GM18517 (cell line): ENCODE measurements around the gene REPIN1.

Experiments used
- ATAC-seq: cut with Tn5 transposase; IDR thresholded peaks from one replicate; pipeline ENCODE4 v1.9.1; 2021; ENCODE audit warnings: mild to moderate bottlenecking, moderate library complexity; ENCODE audit not compliant: unreplicated experiment

Gene REPIN1

DNA sequence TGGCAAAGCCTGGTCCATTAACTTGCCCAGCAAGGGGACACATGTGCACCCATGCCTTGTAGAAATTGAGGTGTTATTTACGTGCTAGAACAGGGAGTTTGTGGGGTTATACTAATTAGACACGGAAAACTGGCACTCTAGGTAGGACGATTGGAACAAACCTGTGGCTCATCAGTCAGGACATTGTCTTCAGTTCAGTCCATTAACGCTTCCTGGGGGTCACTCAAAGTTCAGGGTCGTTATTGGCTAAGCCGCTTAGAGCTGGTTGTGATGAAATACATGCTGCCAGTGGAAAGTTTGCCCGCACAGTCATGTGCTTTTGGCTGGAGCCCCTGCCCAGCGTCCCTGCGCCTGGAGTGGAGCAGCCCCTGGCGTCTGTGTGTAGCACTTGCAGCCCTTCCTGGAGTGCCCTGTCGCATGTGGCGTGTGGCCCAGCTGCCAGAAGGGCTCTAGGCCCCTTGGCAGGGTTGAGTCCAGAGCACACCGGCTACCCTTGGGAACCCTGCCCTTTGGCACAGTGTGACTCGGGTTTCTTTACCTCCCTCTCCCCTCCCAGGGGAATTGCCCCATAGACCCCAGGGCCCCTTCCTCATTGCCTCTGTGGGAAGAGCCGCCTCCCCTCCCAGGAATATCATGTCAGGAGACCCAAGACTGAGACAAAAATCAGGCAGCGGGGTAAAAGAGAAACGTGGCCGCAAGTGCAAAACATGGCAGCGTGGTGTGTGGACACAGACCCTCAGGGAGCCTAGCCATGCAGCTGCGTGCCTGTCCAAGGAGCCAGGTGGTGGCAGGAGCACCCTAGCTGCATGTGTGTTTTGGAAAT is 20.3 kb downstream of the REPIN1 start:
- no peak for ATAC-seq

- no peak for ATAC-seq
Observed at GRCh38 chr7:150389532-150389816, 20.9 kb downstream of the REPIN1 start.

- no peak for ATAC-seq
Observed at GRCh38 chr7:150390205-150390604, 21.6 kb downstream of the REPIN1 start.

DNA sequence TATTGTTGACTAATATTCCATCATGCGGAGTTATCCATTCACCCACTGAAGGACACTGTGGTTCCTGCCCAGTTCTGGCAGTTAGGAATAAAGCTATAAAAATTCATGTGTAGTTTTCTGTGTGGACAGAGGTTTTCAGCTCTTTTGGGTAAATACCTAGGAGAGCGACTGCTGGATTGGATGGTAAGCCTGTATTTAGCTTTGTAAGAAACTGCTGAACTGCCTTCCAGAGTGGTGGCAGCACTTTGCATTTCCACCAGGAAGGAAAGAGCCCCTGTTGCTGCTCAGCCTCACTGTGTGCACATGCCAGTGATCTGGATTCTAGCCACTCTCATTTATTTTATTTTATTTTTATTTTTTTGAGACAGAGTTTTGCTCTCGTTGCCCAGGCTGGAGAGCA is 24.7 kb downstream of the REPIN1 start:
- no peak for ATAC-seq

GRCh38 chr7:150396426-150396825 is 27.8 kb downstream of the REPIN1 start:
- no peak for ATAC-seq

GRCh38 chr7:150396851-150397260 is 28.2 kb downstream of the REPIN1 start:
- no peak for ATAC-seq

DNA sequence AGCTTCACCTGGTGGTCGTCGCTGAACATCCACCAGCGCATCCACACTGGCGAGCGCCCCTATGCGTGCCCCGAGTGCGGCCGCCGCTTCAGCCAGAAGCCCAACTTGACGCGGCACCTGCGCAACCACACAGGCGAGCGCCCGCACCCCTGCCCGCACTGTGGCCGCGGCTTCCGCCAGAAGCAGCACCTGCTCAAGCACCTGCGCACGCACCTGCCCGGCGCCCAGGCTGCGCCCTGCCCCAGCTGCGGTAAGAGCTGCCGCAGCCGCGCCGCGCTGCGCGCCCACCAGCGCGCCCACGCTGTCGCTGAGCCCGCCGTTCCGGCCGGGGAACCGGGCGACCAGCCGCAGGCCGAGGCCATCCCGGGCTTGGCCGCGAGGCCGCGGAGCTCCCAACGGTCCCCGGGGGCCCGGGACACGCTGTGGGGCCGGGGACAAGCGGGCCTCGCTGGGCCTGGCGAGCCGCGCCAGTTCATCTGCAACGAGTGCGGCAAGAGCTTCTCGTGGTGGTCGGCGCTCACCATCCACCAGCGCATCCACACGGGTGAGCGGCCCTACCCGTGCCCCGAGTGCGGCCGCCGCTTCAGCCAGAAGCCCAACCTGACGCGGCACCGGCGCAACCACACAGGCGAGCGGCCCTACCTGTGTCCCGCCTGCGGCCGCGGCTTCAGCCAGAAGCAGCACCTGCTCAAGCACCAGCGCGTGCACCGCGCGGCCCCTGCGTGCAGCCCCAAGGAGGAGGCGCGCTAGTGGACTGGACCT is 28.9 kb downstream of the REPIN1 start:
- no peak for ATAC-seq

GRCh38 chr7:150398108-150398964 is 29.7 kb downstream of the REPIN1 start:
- no peak for ATAC-seq

DNA sequence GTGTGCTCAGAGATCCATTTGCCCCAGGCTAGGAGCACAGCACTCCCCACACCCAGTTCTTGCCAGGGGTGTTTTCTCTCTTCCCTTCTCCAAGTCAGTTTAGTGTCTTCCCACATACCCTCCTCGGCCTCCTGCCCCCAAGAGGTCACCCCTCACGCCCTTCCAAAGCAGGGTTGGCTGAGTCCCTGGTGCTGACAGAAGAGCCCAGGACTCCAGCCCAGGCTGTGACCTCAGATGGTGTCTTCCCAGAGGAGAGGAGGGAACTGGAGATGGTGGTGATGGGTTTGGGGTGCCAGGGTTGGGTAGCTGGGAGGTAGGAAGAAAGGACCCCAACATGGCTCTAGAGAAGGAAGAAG is 30.3 kb downstream of the REPIN1 start:
- no peak for ATAC-seq

DNA sequence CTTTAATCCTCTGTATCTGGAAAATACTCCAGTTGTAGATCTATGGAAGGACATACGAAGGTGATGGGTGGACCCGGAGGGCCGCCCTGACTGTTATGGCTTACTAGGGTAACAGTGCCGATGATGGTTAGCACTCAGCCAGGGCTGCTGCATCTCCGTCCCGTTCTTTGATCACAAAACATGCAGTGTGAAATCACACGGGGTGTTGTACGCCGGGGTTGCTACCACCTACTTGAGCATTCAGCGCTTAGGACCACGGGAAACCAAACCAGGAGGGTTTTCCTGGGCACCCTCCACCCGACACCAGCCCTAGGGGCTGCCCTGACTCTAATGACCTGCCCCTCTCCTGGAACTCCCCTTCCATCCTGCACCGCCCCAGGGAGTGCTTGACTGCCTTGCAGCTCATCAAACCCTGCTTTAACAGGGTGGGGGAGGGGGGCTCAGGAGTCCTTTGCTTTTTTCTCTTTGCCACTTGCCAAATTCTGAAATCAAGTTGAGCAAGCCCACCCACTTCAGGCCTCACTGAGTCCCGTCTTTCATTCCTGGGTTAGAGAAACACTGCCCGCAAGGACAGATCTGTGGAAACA is 30.9 kb downstream of the REPIN1 start:
- ATAC-seq: no peak

- no peak for ATAC-seq
Observed at GRCh38 chr7:150400008-150400787, 31.6 kb downstream of the REPIN1 start.

GRCh38 chr7:150400788-150401423 is 32.3 kb downstream of the REPIN1 start:
- no peak for ATAC-seq

GRCh38 chr7:150401424-150401790 is 32.8 kb downstream of the REPIN1 start:
- no peak for ATAC-seq

DNA sequence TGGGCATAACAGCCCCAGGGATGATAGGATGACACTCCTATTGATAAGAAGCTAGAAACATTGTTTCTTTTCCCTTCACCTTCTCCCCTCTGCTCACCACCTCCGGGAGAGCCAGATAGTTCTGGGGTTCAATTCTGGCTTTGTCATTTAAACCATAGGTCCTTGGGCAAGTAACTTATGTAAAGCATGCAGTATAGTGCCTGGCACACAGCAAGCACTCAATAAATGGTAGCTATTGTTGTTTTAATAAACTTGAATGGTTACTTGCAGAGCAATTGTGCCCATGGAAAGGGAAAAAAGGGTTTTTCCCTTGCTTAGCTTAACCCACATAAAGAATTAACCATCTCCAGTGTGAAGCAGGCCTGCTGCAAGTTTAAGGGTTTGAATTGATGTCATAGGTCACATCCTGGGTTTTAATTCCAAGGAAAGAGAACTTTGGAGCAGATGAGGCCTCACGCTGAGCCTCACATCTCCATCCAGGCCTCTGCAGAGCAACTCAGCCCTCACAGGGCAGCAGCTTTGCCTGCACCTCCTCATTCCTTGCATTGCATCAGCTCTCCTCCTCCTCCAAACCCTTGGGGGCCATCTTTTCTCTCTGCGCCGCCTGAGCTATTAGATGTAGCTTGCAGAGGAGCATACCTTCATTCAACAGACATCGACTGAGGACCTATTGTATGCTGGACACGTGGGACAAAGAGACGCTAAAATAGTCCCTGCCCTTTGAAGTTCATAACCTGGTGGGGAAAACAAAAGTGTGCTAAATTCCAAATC is 33.4 kb downstream of the REPIN1 start:
- no peak for ATAC-seq

GRCh38 chr7:150402671-150403321 is 34.2 kb downstream of the REPIN1 start:
- ATAC-seq: no peak

DNA sequence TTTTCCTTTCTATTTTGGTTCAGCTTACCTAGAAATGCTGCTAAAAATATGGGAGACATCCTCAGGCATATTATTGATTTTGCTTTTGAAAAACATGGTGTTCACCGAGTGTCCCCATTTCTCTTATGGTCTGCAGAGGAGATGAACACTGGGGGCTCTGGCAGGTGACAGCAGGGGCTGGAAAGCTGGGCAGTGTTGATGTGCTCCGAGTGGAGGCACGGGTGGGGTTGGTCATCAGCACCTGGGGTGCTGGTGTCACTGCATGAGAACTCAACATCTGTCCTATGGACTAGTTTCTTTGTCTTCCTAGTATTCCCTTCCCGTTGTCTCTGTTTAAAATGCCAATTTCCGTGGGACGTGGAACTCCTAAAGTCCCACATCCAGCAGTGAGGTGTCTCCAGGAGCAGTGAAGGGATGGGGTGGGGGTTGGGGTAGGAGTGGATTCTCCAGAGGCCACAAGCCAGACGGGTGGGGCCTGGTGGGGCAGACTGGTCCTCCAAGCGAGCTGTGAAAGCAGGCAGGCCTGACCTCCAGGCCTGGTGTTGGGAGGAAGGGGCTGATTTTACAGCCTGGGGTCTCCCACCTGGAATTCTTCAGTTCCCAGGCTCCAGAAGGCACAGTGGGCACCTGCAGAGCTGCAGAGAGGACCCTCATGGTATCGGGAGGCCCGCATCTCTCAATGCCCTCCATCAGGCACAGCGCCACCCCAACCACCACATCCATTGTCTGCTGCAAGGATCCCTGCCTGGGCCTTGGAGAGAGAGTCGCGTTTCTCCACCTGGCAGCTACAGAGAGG is 35.0 kb downstream of the REPIN1 start:
- ATAC-seq: no peak

DNA sequence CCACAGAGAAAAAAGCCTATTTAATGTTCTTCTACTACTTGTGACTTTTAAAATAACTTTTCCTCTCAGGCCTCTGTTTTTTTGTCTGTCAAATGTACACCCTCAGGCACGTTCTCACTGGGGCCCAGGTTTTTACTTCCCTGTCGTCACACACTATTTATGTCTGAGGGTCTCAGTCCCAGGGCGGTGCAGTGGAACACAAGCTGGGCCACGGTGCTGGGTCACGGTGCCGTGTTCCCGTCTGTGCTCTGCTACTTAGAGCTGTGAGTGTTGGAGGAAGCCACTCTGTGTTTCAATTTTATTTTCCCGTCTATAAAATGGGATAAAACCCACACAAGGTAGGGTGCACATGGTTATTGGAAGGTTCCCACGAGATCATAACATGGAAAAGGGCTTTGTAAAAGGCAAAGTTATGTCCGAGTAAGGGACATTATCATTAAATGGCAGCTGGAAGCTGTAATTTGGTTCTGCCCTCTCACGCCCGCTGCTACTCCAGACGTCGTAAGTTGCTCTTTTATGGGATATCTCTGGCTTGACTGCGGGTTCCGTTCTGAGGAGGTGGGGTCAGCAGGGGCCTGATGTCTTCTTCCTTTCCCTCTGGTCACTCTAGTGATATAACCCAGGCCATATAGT is 35.7 kb downstream of the REPIN1 start:
- no peak for ATAC-seq
